Motor neuron (in vitro differentiated cells): Measurements from ENCODE around the gene HCN3. TPM values are rescaled to one million over a fixed set of nuclear protein-coding genes. Genes with fewer than 3 reads are reported as not detected.

Experiments used
- ATAC-seq, 8 experiments: fragments of 200-7000 bp; cut with Tn5 transposase; replicated peaks in 6 of 8; 2 replicates each; pipeline ENCODE4 v1.8.0; 2021; ENCODE audit warnings: mild to moderate bottlenecking in 8 of 8, moderate library complexity in 8 of 8
- H3K27ac ChIP-seq, 2 donors: fragments of 250-450 bp; sonication (Bioruptor Pico); 2 replicates each; pipeline ENCODE4 v1.9.0; 2021; ENCODE audit warnings: antibody characterized with exemption in 2 of 2, mild to moderate bottlenecking in 2 of 2, moderate library complexity in 1 of 2
- H3K4me1 ChIP-seq, 2 donors: fragments of 250-450 bp; sonication (Bioruptor Pico); replicated peaks in 1 of 2; 2 replicates each; pipeline ENCODE4 v1.6.1; 2021; ENCODE audit warnings: antibody characterized with exemption in 2 of 2, mild to moderate bottlenecking in 2 of 2, moderate library complexity in 1 of 2
- H3K4me3 ChIP-seq, 5 donors: fragments of 250-450 bp; sonication (Bioruptor Pico); 2 replicates each; pipeline ENCODE4 v1.9.0; 2021; ENCODE audit warnings: antibody characterized with exemption in 5 of 5, mild to moderate bottlenecking in 5 of 5, moderate library complexity in 4 of 5
- WGBS, 10 experiments: fragments of 450-650 bp; shearing (Covaris generic); methylation state at CpG; one replicate each; pipeline ENCODE4 v1.0.0; 2022; 5-methylcytosine and 5-hydroxymethylcytosine counted together
- in situ Hi-C, 9 experiments: fragments of 400-800 bp; cut with MboI; loops; one replicate each; pipeline ENCODE4 v1.15.0; 2021; ENCODE audit warnings: low sequenced_read_pairs in 9 of 9, low pct_unique_long_range_greater_than_20kb in 2 of 9; ENCODE audit not compliant: unreplicated experiment in 9 of 9
- total RNA-seq, 8 experiments: library from RNA; unstranded; fragments of 300-600 nt; gene quantifications; 2 replicates each; pipeline versions ENCODE4 v1.2.3 to v1.2.4, GENCODE V29; 2022

The HCN3 gene
- total RNA-seq, 8 experiments from 2014 or later = 0.76 to 33.4 (median 12.1) TPM

DNA sequence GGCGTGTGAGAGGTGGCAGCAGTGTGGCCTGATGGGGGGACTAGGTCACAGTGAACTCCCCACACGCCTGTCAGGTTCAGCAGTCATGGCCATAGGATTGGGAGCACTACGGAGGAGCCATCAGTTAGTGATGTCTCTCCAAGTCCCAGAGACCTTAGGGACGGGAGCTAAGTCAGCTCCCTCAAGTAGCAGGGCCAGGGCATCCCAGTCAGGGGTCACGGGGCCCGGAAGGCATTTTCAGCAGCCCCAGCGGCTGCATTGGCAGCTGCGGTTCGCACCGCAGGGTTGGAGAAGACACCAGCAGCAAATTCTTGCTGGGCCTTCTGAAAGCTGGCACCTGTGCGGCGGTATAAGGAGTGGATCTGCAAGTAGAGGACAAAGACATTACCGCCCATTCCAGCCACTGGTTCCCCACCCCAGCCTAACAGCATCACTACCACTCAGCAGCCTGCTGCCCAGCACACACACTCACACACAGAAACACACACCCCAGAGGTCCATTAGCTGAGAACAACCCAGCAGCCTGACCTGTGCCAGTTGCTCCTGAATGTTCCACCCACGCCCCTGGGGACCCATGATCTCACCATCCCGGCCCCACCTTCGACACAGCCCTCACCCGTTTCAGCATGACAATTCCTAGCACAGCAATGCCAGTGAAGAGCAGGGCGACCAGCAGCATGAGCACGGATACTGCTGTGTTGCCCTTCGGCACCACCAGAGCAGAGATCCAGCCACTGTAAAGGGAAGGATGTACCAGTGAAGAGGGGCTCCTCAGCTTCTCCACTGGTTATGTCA, 21.0 kb upstream of the HCN3 start:
- Histone ChIP-seq H3K4me3 (peak overlapping the region in 1 of 5 donors; percentile 67), H3K27ac (peak overlapping the region; percentile 79 to 89), H3K4me1 (peaks cover 25 to 27% of the 10 kb centered on the region in 2 donors)
- ATAC-seq = peak in 1 of 8 experiments; percentile 5
- in situ Hi-C loops = no loop called here
- WGBS, 10 experiments = 17 to 100% (median 83%) methylated on average over 1 to 13 of the region's 20 CpGs; no CpG with 5 or more reads in 3 of the 10 experiments

DNA sequence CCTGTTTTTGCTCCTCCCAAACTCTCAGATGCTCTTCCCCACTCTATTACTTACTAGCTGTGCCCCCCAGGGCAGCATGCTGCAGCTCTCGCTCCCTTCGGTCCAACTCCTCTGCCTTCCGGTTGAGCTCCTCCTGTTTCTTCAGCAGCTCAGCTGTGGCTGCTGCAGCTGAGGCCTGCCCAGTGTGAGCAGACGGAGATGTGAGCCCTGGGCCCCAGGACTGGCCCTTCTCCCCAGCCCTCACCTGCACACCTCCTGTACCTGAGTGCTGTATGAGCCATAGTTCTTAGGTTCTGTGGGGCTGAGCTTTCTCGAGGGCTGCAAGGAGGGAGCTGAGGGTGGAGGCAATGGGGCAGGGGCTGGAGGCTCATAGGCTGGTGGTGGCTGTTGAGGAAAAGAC, 17.0 kb upstream of the HCN3 start:
- peaks cover 14 to 16% of the 10 kb centered on the region in 2 donors for H3K4me1 ChIP-seq
- 83 to 100% (median 95%) methylated on average over 1 to 4 of the region's 5 CpGs; no CpG with 5 or more reads in 5 of the 10 experiments for WGBS, 10 experiments
- no peak for ATAC-seq
- H3K27ac ChIP-seq = no peak overlapping the region
- no peak overlapping the region for H3K4me3 ChIP-seq
- in situ Hi-C loops = no loop called here

DNA sequence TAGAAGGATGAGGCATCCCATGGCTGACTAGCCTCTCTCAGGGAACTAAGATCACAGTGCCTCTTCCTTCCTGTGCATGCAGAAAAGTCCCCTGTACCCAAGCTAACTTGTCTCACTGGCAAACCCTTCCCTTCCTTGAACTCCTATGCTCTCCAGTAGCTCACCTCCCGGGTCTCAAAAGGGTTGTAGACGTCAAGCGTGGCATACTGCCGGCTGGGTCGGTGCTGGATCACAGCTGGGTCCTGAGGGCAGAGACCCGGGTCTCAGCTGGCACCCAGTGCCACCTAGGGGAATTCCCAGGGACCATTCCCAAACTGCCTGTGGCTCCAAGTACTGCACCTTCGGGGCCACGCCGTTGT, 15.8 kb upstream of the HCN3 start:
- H3K4me1 ChIP-seq = peaks cover 8 to 12% of the 10 kb centered on the region in 2 donors
- H3K27ac ChIP-seq = peak overlapping the region; percentile 71 to 75
- WGBS, 10 experiments = 0 to 4% (median 0%) methylated on average over 1 to 9 of the region's 9 CpGs; no CpG with 5 or more reads in 2 of the 10 experiments
- ATAC-seq = peak in 2 of 8 experiments; percentile 8 to 10
- in situ Hi-C loops = no loop called here
- peak overlapping the region; percentile 55 to 75 (median 67) for H3K4me3 ChIP-seq

DNA sequence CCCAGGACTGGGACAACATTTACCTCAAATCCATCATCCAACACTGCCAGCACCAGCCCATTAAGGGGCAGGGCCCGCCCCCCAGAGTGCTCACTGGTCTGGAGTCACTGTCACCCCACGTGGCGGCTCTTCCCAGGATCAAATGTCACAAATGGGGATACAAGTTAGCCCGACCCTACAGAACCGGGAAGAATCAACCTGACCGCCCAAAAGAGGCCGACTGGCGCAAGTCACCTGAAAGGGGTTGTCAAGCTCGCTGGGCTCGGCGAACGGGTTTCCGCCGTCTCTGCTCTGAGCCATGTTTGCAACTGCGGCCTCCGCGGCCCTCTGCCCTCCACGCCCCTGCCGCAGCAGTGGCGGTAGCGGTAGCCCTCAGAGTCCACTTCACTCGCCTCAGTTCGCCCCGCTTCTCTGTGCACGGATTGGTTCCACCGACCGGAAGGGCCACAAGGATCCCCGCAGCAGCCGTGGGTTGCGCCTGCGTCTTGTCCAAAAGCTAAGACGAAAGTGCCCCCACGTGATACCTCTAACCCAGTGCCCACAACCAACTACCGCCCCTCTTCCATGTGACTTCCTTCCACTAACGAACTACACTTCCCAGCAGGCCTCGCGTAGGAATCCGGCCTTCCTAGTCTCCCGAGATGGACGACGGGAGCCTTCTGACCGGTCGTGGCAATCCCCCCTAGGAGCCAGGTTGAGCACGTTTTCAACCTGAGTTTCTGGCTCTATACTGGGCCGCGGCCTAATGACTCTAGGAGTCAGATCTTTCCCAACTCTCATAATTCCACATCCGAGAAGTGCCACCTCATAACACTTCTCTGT, 15.2 kb upstream of the HCN3 start, which contains the start of gene SCAMP3:
SCAMP3 (minus strand) TSS at position 509 of the 822 bp plus-strand sequence; CDS start at position 300, 209 bp downstream.
- H3K27ac ChIP-seq = peak within 1 kb of the TSS; percentile 71 to 75
- ATAC-seq = peak; percentile 89 to 97 (median 95)
- H3K4me3 ChIP-seq = peak within 1 kb of the TSS; percentile 55 to 75 (median 67)
- H3K4me1 ChIP-seq = peaks cover 8 to 12% of the 10 kb centered on the region in 2 donors
- 0 to 3% (median 0%) methylated on average over 2 to 30 of the region's 47 CpGs; no CpG with 5 or more reads in 1 of the 10 experiments for WGBS, 10 experiments
- in situ Hi-C loops = no loop called here

DNA sequence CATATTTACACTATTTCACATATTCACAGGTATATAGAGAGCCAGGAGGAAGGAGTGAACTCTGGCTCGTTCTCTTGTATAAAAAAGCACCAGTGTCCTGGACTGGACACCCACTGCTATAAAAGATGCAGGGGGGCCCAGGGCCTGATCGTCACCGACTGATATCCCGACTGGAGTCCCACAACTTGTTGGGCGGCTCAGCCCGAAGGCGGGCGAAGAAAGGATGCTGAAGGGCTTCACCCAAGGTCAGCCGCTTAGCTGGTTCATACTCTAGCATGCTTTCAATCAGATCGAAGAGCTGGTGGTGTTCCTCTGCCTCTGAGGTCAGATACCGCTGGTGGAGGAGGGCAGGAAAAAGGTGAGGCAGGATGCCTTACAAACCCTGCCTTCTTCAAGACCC, 14.2 kb upstream of the HCN3 start:
- Histone ChIP-seq H3K4me1 (peaks cover 8 to 12% of the 10 kb centered on the region in 2 donors), H3K4me3 (no peak overlapping the region), H3K27ac (no peak overlapping the region)
- no peak for ATAC-seq
- 69 to 100% (median 96%) methylated on average over 1 to 9 of the region's 11 CpGs; no CpG with 5 or more reads in 4 of the 10 experiments for WGBS, 10 experiments
- in situ Hi-C loops = no loop called here

DNA sequence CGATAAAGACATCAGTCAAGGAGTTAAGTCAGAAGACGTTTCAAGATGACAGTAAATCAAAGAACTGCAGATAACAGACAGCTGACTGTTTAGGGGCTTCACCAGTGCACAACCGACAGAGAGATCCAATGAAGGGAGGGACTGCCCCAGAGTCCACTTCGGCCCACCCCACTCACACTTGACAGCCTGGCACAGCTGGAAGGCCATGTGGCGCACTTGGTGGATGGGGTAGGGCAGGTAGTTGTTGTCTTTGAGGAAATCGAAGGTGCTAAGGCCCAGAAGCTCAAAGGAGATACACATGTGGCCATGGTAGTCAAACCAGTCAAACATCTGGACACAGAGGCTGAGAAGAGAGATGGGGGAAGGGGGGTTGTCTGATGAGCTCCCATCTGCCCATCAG, 10.7 kb upstream of the HCN3 start:
- H3K4me1 ChIP-seq = peaks cover 5% of the 10 kb centered on the region in 2 donors
- H3K27ac ChIP-seq = no peak overlapping the region
- in situ Hi-C loops = no loop called here
- 61 to 96% (median 86%) methylated on average over 2 to 6 of the region's 6 CpGs; no CpG with 5 or more reads in 2 of the 10 experiments for WGBS, 10 experiments
- no peak overlapping the region for H3K4me3 ChIP-seq
- ATAC-seq = no peak

DNA sequence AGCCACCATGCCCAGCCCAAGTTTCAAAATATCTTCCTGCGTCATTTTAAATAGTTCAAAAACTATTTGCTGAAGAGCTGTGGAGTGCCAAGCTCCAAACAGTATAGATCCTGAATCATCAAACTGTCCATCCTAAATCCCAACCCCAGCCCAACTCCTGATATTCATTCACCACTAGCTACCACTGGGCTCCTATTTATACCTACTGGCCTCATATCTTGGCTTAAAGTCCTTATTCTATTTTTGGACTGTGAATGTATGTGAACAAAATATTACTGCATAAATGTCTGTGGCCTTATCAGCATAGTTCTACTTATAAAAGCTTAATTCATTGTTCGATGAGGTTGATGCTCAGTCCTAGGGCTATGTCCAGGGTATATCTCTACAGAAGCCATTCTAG, 9.9 kb upstream of the HCN3 start:
- no peak for ATAC-seq
- Histone ChIP-seq H3K4me3 (no peak overlapping the region), H3K27ac (no peak overlapping the region), H3K4me1 (peaks cover 10 to 12% of the 10 kb centered on the region in 2 donors)
- in situ Hi-C loops = no loop called here
- WGBS, 10 experiments = 79 to 100% (median 100%) methylated on average over 1 to 2 of the region's 2 CpGs; no CpG with 5 or more reads in 1 of the 10 experiments

DNA sequence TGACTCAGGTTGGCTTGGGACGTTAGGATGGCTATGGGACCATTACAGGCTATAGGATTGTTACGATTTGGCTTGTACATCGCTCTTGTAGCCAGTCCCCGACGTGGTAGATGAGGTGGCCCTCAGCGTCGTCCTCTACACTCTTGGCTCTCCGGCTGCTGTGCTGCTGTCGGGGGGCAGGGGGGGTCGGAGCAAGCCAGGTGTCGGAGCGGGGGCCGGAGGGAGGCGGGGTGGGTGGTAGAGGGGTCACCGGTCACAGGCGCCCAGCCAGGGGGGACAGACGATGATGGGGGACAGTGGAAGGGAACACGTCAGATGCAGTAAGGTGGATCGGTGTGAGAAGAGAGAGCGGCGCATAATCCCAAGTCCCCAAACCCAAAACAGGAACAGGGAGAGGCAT, 8.6 kb upstream of the HCN3 start:
- in situ Hi-C loops = no loop called here
- 90 to 100% (median 100%) methylated on average over 1 to 6 of the region's 21 CpGs; no CpG with 5 or more reads in 7 of the 10 experiments for WGBS, 10 experiments
- no peak overlapping the region for H3K27ac ChIP-seq
- peaks cover 8 to 10% of the 10 kb centered on the region in 2 donors for H3K4me1 ChIP-seq
- ATAC-seq = no peak
- no peak overlapping the region for H3K4me3 ChIP-seq

DNA sequence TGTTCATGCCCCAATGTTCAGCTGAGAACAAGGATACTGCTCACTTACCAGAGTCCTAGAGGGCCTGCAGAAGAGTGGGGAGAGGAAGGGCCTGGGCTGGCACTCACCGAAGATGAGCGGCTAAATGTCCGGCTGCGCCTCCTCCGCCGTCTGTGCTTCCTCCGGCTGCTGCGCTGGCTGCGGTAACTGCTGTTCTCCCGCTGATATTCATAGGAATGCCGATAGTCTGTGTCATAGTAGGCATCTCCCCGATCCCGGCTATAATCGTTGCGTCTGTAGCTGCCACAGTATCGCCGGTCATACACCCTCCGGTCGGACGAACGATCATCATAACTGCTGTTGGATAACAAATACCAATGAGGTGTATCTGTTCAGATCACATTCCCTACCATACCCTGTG, 7.9 kb upstream of the HCN3 start:
- Histone ChIP-seq H3K4me1 (peaks cover 12 to 14% of the 10 kb centered on the region in 2 donors), H3K4me3 (no peak overlapping the region), H3K27ac (no peak overlapping the region)
- in situ Hi-C loops = no loop called here
- ATAC-seq = no peak
- 84 to 100% (median 96%) methylated on average over 1 to 18 of the region's 21 CpGs; no CpG with 5 or more reads in 3 of the 10 experiments for WGBS, 10 experiments

DNA sequence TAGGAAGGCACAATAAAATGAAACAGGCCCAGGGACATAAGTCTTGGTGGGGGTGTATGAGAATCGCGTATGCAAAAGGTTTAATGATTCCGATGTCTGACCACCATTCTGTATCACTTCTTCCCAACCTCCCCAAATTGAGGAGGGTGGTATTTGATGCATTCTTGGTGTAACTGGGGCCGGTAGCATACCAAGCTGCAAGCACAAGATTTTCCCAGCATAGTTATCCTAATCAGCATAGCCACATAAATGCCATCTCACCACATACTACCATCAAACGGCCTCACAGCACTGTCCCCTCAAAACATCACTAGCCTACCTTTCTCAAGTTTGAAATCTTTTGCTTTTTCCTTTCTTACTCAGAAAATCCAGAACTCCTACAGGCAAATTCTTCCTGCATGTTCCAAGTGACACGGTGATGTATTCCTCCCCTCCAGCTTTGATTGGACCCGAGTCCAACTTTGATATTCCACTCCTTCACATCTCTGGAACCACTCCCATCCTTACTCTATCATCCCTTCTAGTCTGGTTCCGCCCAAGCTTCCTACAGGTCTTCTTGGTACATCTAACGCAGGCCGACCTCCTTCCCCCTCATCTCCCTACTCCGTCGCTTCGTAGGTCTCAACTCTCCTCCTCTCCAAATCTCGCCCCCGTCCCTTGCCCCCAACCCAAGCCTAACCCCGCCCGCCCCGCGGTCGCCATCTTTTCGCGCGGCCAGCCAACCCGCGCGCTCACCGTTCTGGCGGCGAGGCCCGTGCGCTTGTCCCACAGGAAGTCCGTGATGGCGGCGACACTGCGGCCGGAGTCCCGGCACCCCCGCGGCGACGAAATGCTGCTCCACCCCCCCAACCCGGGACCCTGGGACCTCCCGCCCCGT, 4.6 kb upstream of the HCN3 start:
- Histone ChIP-seq H3K27ac (peak overlapping the region; percentile 95 to 96), H3K4me1 (peaks cover 12 to 14% of the 10 kb centered on the region in 2 donors), H3K4me3 (peak overlapping the region; percentile 81 to 93 (median 87))
- 0 to 18% (median 6%) methylated on average over 3 to 14 of the region's 44 CpGs; no CpG with 5 or more reads in 1 of the 10 experiments for whole genome bisulfite sequencing, 10 experiments
- ATAC-seq = peak; percentile 18 to 57 (median 36)
- in situ Hi-C loops = no loop called here

DNA sequence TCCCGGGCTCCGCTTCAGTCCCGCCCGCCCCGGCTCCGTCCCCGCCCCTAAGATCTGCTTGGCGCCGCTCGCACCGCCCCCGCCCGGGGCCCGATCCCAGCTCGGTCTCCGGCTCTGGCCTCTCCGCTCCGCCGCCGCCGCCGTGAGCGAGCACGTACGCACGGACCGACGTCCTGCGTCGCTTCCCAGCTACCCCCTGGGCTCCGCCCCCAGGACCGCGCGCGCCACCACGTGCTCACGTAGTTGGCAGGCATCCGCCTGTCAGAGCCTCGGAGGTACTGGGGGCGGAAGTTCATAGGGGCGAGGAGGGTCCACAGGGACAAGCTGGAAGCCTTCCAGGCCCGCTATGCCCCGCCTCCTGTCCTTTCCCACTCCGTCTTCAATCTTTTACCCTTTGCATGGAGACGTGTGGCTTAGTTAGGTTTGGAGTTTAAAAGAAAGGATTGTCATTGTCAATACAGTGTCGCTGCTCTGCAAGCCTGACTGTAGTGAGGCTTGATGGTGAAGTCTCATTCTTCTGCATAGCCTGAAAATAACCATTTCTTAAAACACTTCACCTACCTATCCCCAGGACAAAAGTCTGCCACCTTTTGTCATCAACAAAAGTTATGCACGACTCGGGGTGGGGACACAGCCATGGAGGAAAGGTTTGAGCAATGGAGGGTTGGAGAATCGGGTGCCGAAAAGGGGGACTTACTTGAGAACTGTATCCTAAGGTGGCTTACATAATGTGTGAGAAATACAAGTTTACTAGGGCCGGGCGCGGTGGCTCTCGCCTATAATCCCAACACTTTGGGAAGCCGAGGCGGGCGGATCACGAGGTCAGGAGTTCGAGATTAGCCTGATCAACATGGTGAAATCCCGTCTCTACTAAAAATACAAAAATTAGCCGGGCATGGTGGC, 3.7 kb upstream of the HCN3 start, which contains the start of gene CLK2:
CLK2 (minus strand) TSS at position 162 of the 903 bp plus-strand sequence. CDS start 2,527 bp downstream, outside the sequence.
- Histone ChIP-seq H3K4me3 (peak within 1 kb of the TSS; percentile 81 to 93 (median 87)), H3K27ac (peak within 1 kb of the TSS; percentile 95 to 96), H3K4me1 (peaks cover 12 to 14% of the 10 kb centered on the region in 2 donors)
- WGBS, 10 experiments = 0 to 92% (median 27%) methylated on average over 1 to 22 of the region's 61 CpGs; no CpG with 5 or more reads in 2 of the 10 experiments
- peak; percentile 76 to 86 (median 78) for ATAC-seq
- in situ Hi-C loops = no loop called here
